ENCODE results near the gene OSBPL3. TPM values are rescaled to one million over a fixed set of nuclear protein-coding genes. Genes with fewer than 3 reads are reported as not detected.

Gene OSBPL3
- polyA plus RNA-seq, 1 donor (not counting 4 experiments of a cell fraction or from before 2014, with no cell fraction given): 34.0 TPM

GRCh38 chr7:24748521-24748920 lies 231.5 kb downstream of the OSBPL3 start:
- Histone ChIP-seq H3K4me1 (ENCODE audit: control insufficient read depth, extremely low read depth, insufficient read depth, low read length) (peaks cover 16% of the 10 kb centered on the region), H3K4me2 (ENCODE audit: control insufficient read depth, extremely low read depth, insufficient read depth, low read depth, low read length) (no peak overlapping the region), H3K27ac (ENCODE audit: control insufficient read depth, insufficient read depth, low read length) (no peak overlapping the region), H3K4me3 (ENCODE audit: control insufficient read depth in 2 of 3, extremely low read depth in 1 of 3, insufficient read depth in 2 of 3, low read depth in 1 of 3, low read length in 3 of 3) (no peak overlapping the region), H3K79me2 (ENCODE audit: control insufficient read depth, insufficient read depth, low read length) (peaks cover 45% of the 10 kb centered on the region), H3K36me3 (ENCODE audit: control insufficient read depth in 2 of 2, extremely low read depth in 1 of 2, insufficient read depth in 2 of 2, low read length in 2 of 2) (peaks cover 14 to 18% of the 10 kb centered on the region in 2 experiments), H3K9me3 (ENCODE audit: control insufficient read depth, low read depth, low read length) (no peaks in the 10 kb centered on the region), H3K27me3 (ENCODE audit: control insufficient read depth, extremely low read depth, insufficient read depth, low read length) (no peaks in the 10 kb centered on the region), H3K9ac (ENCODE audit: control insufficient read depth, extremely low read depth, insufficient read depth, low read length) (no peak overlapping the region), H3K9me1 (ENCODE audit: control insufficient read depth, extremely low read depth, insufficient read depth, low read length) (peaks cover 3% of the 10 kb centered on the region), H2AFZ (ENCODE audit: control insufficient read depth, low read length) (no peak overlapping the region), H4K20me1 (ENCODE audit: control insufficient read depth, extremely low read depth, insufficient read depth, low read length) (no peaks in the 10 kb centered on the region)
- dilution Hi-C loops (cut with MboI; ENCODE audit: extremely low pct_ligation_motif_present, low sequenced_read_pairs): no loop called here
- DNase-seq (ENCODE audit: low read depth, low spot score) (no peak), FAIRE-seq (no peak)
- no peak for TF ChIP-seq EZH2 (IDR thresholded peaks at IDR 0.05; ENCODE audit: low read length)
- TF ChIP-seq, protein P1, sequence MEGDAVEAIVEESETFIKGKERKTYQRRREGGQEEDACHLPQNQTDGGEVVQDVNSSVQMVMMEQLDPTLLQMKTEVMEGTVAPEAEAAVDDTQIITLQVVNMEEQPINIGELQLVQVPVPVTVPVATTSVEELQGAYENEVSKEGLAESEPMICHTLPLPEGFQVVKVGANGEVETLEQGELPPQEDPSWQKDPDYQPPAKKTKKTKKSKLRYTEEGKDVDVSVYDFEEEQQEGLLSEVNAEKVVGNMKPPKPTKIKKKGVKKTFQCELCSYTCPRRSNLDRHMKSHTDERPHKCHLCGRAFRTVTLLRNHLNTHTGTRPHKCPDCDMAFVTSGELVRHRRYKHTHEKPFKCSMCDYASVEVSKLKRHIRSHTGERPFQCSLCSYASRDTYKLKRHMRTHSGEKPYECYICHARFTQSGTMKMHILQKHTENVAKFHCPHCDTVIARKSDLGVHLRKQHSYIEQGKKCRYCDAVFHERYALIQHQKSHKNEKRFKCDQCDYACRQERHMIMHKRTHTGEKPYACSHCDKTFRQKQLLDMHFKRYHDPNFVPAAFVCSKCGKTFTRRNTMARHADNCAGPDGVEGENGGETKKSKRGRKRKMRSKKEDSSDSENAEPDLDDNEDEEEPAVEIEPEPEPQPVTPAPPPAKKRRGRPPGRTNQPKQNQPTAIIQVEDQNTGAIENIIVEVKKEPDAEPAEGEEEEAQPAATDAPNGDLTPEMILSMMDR (optimal IDR thresholded peaks at IDR 0.05 in 1 of 3, IDR thresholded peaks at IDR 0.05 in 1 of 3, conservative IDR thresholded peaks at IDR 0.05 in 1 of 3; ENCODE audit: extremely low read depth in 1 of 3, insufficient read depth in 2 of 3, low read length in 3 of 3): no peak

Other genes starting within 250 kb of the OSBPL3 start
- gene GSDME, start 222.7 kb downstream of the OSBPL3 start, polyA plus RNA-seq: 81.7 to 105 TPM (median 95.6 TPM) in 3 replicates
- gene CYCS, start 145.1 kb upstream of the OSBPL3 start, polyA plus RNA-seq: 83.6 to 176 TPM (median 94.7 TPM) in 3 replicates
- not detected in 3 replicates for gene NPVF, start 248.3 kb upstream of the OSBPL3 start, polyA plus RNA-seq